H9 (cell line): ENCODE data around the gene CPNE2. TPM values are rescaled to one million over a fixed set of nuclear protein-coding genes. Genes with fewer than 3 reads are reported as not detected.

Experiments
- DNase-seq: peaks from one replicate; pipeline ENCODE4 v3.0.0-alpha.2; 2017
- H2AFZ ChIP-seq: one replicate; pipeline ENCODE4 v1.6.1; 2013; ENCODE audit warnings: mild to moderate bottlenecking, low read length, control low read depth, moderate library complexity
- H2AK5ac ChIP-seq: 2 replicates; pipeline ENCODE4 v1.6.1; 2013; ENCODE audit warnings: low read length, control low read depth, mixed read lengths; ENCODE audit not compliant: insufficient read length
- H2BK120ac ChIP-seq: one replicate; pipeline ENCODE4 v1.6.1; 2013; ENCODE audit warnings: low read depth, mild to moderate bottlenecking, low read length, control low read depth, inconsistent platforms; ENCODE audit not compliant: poor library complexity, severe bottlenecking
- H2BK12ac ChIP-seq: 2 replicates; pipeline ENCODE4 v1.6.1; 2013; ENCODE audit warnings: low read length, control low read depth, mixed read lengths, low read depth; ENCODE audit not compliant: insufficient read length
- H2BK15ac ChIP-seq: 2 replicates; pipeline ENCODE4 v1.6.1; 2013; ENCODE audit warnings: low read depth, low read length, control low read depth
- H2BK20ac ChIP-seq: one replicate; pipeline ENCODE4 v1.6.1; 2013; ENCODE audit warnings: low read depth, mild to moderate bottlenecking, low read length, control low read depth, inconsistent platforms; ENCODE audit not compliant: poor library complexity, severe bottlenecking
- H2BK5ac ChIP-seq: 2 replicates; pipeline ENCODE4 v1.6.1; 2013; ENCODE audit warnings: low read length, control low read depth, mixed read lengths; ENCODE audit not compliant: insufficient read length
- H3K14ac ChIP-seq: 2 replicates; pipeline ENCODE4 v1.6.1; 2013; ENCODE audit warnings: low read length, control low read depth; ENCODE audit not compliant: insufficient read depth
- H3K18ac ChIP-seq: 2 replicates; pipeline ENCODE4 v1.6.1; 2013; ENCODE audit warnings: low read depth, mild to moderate bottlenecking, mixed read lengths, low read length, control low read depth; ENCODE audit not compliant: insufficient read length
- H3K23ac ChIP-seq: 2 replicates; pipeline ENCODE4 v1.6.1; 2013; ENCODE audit warnings: low read length, control low read depth, mixed read lengths, low read depth; ENCODE audit not compliant: insufficient read length
- H3K23me2 ChIP-seq: 2 replicates; pipeline ENCODE4 v1.6.1; 2013; ENCODE audit warnings: low read depth, mild to moderate bottlenecking, mixed read lengths, low read length, control low read depth; ENCODE audit not compliant: insufficient read length, poor library complexity, severe bottlenecking
- H3K27ac ChIP-seq: 2 replicates; pipeline ENCODE4 v1.5.1; 2013; ENCODE audit warnings: low read length, control low read depth, mixed read lengths, low read depth; ENCODE audit not compliant: insufficient read length
- H3K27me3 ChIP-seq: 2 replicates; pipeline ENCODE4 v1.6.1; 2013; ENCODE audit warnings: low read length, control low read depth, inconsistent platforms; ENCODE audit not compliant: insufficient read depth
- H3K4ac ChIP-seq: 2 replicates; pipeline ENCODE4 v1.6.1; 2013; ENCODE audit warnings: low read depth, mild to moderate bottlenecking, control low read depth, inconsistent platforms, low read length, moderate library complexity
- H3K4me1 ChIP-seq: 2 replicates; pipeline ENCODE4 v1.6.1; 2013; ENCODE audit warnings: low read length, control low read depth, inconsistent platforms; ENCODE audit not compliant: insufficient read depth
- H3K4me2 ChIP-seq: 2 replicates; pipeline ENCODE4 v1.6.1; 2013; ENCODE audit warnings: low read length, control low read depth, mixed read lengths; ENCODE audit not compliant: insufficient read length, insufficient read depth
- H3K56ac ChIP-seq: 2 replicates; pipeline ENCODE4 v1.6.1; 2013; ENCODE audit warnings: low read depth, mild to moderate bottlenecking, mixed read lengths, low read length, control low read depth; ENCODE audit not compliant: insufficient read length
- H3K79me1 ChIP-seq: 2 replicates; pipeline ENCODE4 v1.6.1; 2013; ENCODE audit warnings: low read depth, mild to moderate bottlenecking, moderate library complexity, low read length, control low read depth, inconsistent platforms; ENCODE audit not compliant: insufficient read depth, poor library complexity, severe bottlenecking
- H3K79me2 ChIP-seq: 2 replicates; pipeline ENCODE4 v1.6.1; 2013; ENCODE audit warnings: low read length, control low read depth, inconsistent platforms; ENCODE audit not compliant: insufficient read depth
- H3K9ac ChIP-seq: 2 replicates; pipeline ENCODE4 v1.6.1; 2013; ENCODE audit warnings: low read length, control low read depth, mixed read lengths; ENCODE audit not compliant: insufficient read length; ENCODE audit errors: extremely low read depth
- H3K9me3 ChIP-seq: one replicate; pipeline ENCODE4 v1.6.1; 2013; ENCODE audit warnings: low read depth, low read length, inconsistent platforms; ENCODE audit not compliant: control insufficient read depth
- H3T11ph ChIP-seq: one replicate; pipeline ENCODE4 v1.6.1; 2013; ENCODE audit warnings: mild to moderate bottlenecking, low read length, control low read depth, inconsistent platforms
- H4K20me1 ChIP-seq: one replicate; pipeline ENCODE4 v1.6.1; 2013; ENCODE audit not compliant: control insufficient read depth, insufficient read length, insufficient read depth
- H4K5ac ChIP-seq: 2 replicates; pipeline ENCODE4 v1.6.1; 2013; ENCODE audit warnings: low read depth, mild to moderate bottlenecking, mixed read lengths, low read length, control low read depth; ENCODE audit not compliant: insufficient read length
- H4K8ac ChIP-seq: replicated peaks from 2 replicates; pipeline ENCODE4 v1.6.1; 2013; ENCODE audit warnings: low read length, control low read depth, mixed read lengths, low read depth; ENCODE audit not compliant: insufficient read length
- H4K91ac ChIP-seq: 2 replicates; pipeline ENCODE4 v1.6.1; 2013; ENCODE audit warnings: low read depth, mild to moderate bottlenecking, moderate library complexity, mixed read lengths, low read length, control low read depth; ENCODE audit not compliant: insufficient read length
- H3K27ac Mint-ChIP-seq, 3 experiments: 2 replicates in 2 of 3; 3 replicates in 1 of 3; pipeline ENCODE4 v1.8.0; 2020 to 2021; ENCODE audit warnings: mixed read lengths in 3 of 3, mild to moderate bottlenecking in 1 of 3, moderate library complexity in 1 of 3
- H3K27me3 Mint-ChIP-seq: 2 replicates; pipeline ENCODE4 v1.8.0; 2021; ENCODE audit warnings: low read depth, mild to moderate bottlenecking, moderate library complexity, mixed read lengths
- H3K36me3 Mint-ChIP-seq, 3 experiments: 2 replicates in 2 of 3; 3 replicates in 1 of 3; pipeline ENCODE4 v1.8.0; 2020 to 2021; ENCODE audit warnings: low read depth in 3 of 3, mixed read lengths in 3 of 3; ENCODE audit not compliant: insufficient read depth in 1 of 3
- H3K4me1 Mint-ChIP-seq, 2 experiments: 2 replicates each; pipeline ENCODE4 v1.8.0; 2020; ENCODE audit warnings: mixed read lengths in 2 of 2
- H3K4me3 Mint-ChIP-seq, 2 experiments: 2 replicates in 1 of 2; 3 replicates in 1 of 2; pipeline ENCODE4 v1.8.0; 2020 to 2021; ENCODE audit warnings: mild to moderate bottlenecking in 2 of 2, mixed read lengths in 2 of 2, moderate library complexity in 1 of 2
- H3K9me3 Mint-ChIP-seq, 2 experiments: 2 replicates in 1 of 2; 3 replicates in 1 of 2; pipeline ENCODE4 v1.8.0; 2020; ENCODE audit warnings: mild to moderate bottlenecking in 2 of 2, mixed read lengths in 2 of 2, moderate library complexity in 1 of 2
- WGBS: extraction: QIAGEN DNeasy Blood & Tissue Kit; methylation state at CpG from one replicate; pipeline ENCODE4 v1.1.7; 2013; ENCODE audit warnings: missing lambda C conversion rate, low lambda C conversion rate, mixed read lengths; ENCODE audit not compliant: insufficient read length; ENCODE audit errors: extremely low coverage; 5-methylcytosine and 5-hydroxymethylcytosine counted together
- total RNA-seq: library from RNA; stranded (reverse); gene quantifications from 2 replicates; pipeline ENCODE4 v1.2.1, GENCODE V29; 2021
- TF ChIP-seq, protein P1 (sequence below): fragments of 200-600 bp; sonication (generic); conservative IDR thresholded peaks from 3 replicates; pipeline ENCODE4 v1.8.0; 2021; ENCODE audit warnings: antibody characterized with exemption, mild to moderate bottlenecking

CPNE2 gene
- total RNA-seq, 1 experiment from 2014 or later = 8.0 TPM

DNA sequence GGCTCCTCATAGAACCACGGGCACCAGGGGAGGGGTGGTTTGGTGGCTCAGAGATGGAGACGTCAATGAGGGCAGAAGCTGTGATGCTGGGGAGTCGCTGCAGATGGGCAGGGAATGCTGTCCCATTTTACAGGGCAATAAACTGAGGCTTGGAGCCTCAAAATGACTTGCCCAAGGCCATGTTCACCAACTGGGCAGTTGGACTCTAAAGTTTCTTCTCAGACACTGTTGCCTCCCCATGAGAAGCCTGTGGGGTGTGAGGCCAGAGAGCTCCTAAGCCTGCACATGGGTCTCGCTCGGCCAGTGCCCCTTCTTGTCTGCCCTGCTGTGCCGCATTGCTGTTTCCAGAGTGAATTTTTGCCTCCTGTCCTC lies 38.6 kb downstream of the CPNE2 start:
- no peak overlapping the region for H3K27ac ChIP-seq
- H3K4me2 ChIP-seq = no peak overlapping the region
- H3K4ac ChIP-seq = no peak overlapping the region
- H4K20me1 ChIP-seq = no peaks in the 10 kb centered on the region
- TF ChIP-seq, protein P1, sequence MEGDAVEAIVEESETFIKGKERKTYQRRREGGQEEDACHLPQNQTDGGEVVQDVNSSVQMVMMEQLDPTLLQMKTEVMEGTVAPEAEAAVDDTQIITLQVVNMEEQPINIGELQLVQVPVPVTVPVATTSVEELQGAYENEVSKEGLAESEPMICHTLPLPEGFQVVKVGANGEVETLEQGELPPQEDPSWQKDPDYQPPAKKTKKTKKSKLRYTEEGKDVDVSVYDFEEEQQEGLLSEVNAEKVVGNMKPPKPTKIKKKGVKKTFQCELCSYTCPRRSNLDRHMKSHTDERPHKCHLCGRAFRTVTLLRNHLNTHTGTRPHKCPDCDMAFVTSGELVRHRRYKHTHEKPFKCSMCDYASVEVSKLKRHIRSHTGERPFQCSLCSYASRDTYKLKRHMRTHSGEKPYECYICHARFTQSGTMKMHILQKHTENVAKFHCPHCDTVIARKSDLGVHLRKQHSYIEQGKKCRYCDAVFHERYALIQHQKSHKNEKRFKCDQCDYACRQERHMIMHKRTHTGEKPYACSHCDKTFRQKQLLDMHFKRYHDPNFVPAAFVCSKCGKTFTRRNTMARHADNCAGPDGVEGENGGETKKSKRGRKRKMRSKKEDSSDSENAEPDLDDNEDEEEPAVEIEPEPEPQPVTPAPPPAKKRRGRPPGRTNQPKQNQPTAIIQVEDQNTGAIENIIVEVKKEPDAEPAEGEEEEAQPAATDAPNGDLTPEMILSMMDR = no peak
- no peak overlapping the region for H4K5ac ChIP-seq
- no peaks in the 10 kb centered on the region for H3K23me2 ChIP-seq
- no peak overlapping the region for H2AK5ac ChIP-seq
- no peak overlapping the region for H2AFZ ChIP-seq
- DNase-seq = no peak
- no peaks in the 10 kb centered on the region for H3K79me2 ChIP-seq
- WGBS = no CpG with 5 or more reads among the region's 6 CpGs
- H2BK20ac ChIP-seq = no peak overlapping the region
- H3K79me1 ChIP-seq = no peaks in the 10 kb centered on the region
- H2BK5ac ChIP-seq = no peak overlapping the region
- Mint-ChIP-seq H3K4me3 (no peak overlapping the region), H3K9me3 (no peaks in the 10 kb centered on the region), H3K27ac (no peak overlapping the region), H3K4me1 (peaks cover 7 to 23% of the 10 kb centered on the region in 2 experiments), H3K36me3 (no peaks in the 10 kb centered on the region), H3K27me3 (no peaks in the 10 kb centered on the region)
- no peaks in the 10 kb centered on the region for H3K4me1 ChIP-seq
- H2BK120ac ChIP-seq = no peak overlapping the region
- no peak overlapping the region for H3K23ac ChIP-seq
- no peaks in the 10 kb centered on the region for H3K9me3 ChIP-seq
- H3K9ac ChIP-seq = no peak overlapping the region
- no peak overlapping the region for H3K18ac ChIP-seq
- H3T11ph ChIP-seq = no peak overlapping the region
- no peak overlapping the region for H3K14ac ChIP-seq
- H2BK15ac ChIP-seq = no peak overlapping the region
- no peak overlapping the region for H4K8ac ChIP-seq
- H3K56ac ChIP-seq = no peak overlapping the region
- H4K91ac ChIP-seq = no peak overlapping the region
- no peaks in the 10 kb centered on the region for H3K27me3 ChIP-seq
- no peak overlapping the region for H2BK12ac ChIP-seq
